ENCODE measurements around the gene NCR1.
"Not testable (repeated sequence)": the region's sequence is repeated elsewhere in the genome, so short reads cannot be mapped to it uniquely, and the experiment has no call there.

NCR1 gene

DNA sequence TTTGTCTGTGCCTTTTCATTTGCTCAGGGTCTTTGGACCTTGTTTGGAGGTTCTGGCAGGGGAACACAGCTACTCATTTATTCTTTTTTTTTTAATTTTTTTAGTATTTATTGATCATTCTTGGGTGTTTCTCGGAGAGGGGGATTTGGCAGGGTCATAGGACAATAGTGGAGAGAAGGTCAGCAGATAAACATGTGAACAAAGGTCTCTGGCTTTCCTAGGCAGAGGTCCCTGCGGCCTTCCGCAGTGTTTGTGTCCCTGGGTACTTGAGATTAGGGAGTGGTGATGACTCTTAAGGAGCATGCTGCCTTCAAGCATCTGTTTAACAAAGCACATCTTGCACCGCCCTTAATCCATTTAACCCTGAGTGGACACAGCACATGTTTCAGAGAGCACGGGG lies 2.0 kb downstream of the NCR1 start:
- DNase-seq (ENCODE audit: low read depth) = not testable (repeated sequence)

DNA sequence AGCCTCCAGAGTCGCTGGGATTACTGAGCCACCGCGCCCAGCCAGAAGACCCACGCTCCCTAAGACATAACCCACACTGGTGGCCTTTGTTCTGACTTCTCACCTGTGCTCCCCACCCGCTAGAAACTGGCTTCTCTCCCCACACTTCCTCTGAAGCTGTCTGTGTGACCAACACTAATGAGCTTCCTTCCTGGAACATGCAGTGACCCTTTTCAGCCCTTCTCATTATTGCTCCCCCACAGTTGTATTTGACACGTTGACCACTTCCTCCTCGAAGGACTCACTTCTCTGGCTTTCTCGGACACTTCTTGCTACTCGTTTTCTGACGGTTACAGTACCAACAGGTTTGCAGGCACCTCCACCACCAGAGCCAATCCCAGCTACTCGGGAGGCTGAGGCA lies 10.9 kb downstream of the NCR1 start:
- DNase-seq (ENCODE audit: low read depth) = no peak

DNA sequence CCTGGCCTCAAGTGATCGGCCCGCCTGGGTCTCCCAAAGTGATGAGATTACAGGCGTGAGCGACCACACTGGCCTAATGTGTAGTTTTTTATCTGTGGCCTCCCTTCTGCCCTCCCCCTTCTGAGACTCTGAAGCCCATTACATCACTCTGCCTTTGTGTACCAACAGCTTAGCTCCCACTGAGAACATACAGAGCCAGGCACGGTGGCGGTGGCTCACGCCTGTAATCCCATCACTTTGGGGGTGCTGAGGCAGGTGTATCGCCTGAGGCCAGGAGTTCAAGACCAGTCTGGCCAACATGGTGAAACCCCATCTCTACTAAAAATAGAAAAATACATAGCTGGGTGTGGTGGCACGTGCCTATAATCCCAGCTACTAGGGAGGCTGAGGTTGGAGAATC lies 12.6 kb downstream of the NCR1 start:
- no peak for DNase-seq (ENCODE audit: low read depth)

DNA sequence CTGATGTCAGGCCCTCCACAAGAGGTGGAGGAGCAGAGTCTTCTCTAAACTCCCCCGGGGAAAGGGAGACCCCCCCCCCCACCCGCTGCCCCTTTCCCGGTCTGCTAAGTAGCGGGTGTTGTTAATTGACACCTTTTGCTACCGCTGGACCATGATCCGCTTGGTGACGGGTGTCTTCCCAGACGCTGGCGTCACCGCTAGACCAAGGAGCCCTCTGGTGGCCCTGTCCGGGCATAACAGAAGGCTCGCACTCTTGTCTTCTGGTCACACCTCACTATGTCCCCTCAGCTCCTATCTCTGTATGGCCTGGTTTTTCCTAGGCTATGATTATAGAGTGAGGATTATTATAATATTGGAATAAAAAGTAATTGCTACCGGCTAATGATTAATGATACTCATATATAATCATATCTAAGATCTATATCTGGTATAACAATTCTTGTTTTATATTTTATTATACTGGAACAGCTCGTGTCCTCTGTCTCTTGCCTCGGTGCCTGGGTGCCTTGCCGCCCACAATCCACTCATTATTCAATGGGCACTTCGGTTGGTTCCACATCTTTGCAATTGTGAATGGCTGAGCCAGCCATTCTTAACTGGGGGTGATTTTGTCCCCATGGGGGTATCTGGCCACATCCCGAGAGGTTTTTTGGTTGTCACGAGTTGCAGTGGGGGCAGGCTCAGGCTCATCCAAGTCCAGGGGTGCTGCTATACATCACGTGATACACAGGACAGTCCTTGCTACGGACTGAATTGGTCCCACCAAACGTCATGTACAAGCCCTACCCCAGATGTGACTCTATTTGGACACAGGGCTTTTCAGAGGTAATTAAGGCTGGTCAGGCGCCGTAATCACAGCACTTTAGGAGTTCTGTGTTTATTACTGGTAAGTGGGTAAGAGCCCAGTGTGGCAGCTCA lies 14.0 kb downstream of the NCR1 start:
- not testable (repeated sequence) for DNase-seq (ENCODE audit: low read depth)

DNA sequence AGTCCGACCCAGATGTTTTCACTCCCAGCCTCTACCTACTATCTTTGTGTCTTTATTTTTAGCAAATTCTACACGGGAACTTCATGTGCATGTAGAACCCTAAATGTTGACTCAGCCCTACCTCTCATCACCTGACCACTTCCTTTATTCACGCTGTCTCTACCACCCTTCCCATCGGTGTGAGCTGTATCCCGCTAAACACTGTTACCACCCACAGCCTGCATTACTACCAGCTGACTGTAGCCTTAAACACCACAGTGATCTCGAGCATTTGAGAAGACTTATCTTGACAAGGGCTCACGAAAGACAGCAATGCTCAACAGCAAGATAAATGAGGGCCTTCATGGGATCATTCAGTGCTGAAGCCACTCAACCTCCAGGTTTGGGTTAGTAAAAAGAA lies 15.1 kb downstream of the NCR1 start:
- DNase-seq (ENCODE audit: low read depth) = no peak

DNA sequence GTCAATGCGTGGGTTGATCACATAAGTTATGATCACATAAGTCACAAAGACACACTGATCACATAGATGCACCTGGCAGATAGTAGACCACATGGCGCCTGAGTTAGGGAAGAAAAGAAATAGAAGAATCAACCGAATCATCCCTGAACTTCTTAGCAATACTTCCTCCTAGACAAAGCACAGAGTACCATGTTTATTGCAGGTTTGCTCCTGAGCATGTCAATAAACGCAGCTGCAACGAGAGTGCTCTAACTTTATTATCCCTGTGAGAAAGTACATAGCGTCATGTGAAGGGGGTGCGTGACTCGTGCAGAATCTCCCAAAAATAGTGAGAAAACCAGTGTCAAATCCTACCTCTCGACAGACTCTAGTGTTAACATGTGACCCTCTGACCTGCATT lies 17.3 kb downstream of the NCR1 start:
- no peak for DNase-seq (ENCODE audit: low read depth)

DNA sequence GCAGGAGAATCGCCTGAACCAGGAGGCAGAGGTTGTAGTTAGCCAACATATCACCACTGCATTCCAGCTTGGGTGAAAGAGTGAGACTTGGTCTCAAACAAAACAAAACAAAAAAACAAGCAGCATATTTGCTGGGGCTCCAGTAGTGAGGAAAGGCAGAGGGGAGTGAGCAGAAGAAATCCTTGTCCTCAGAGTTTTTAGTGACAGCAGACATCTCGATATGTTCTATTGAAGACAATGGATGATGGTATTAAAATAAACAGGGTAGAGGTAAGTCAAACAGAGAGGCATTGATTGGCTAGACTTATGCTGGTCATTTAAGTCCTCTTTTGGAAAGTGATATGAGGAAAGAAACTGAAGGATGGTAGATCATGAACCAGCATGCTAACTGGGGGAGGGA lies 22.4 kb downstream of the NCR1 start:
- DNase-seq (ENCODE audit: low read depth) = no peak

DNA sequence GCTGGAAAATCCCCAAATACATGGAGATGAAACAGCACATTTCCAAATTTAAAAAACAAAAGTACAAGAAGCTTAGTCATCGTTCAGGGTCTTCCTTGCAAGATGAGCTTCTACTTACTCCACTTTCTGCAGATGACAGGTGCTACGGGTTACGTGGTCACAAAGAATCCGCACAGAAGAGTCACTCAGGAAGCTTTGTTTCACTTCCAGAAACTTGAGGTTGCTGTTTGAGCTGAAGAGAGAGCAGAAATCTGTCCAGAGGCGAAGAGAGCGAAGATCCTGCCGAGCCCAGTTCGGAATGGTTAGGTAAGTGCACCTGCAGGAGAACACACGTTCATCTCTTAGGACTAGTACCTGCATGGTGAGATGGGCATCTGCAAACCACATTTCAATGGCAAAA lies 32.0 kb downstream of the NCR1 start:
- DNase-seq (ENCODE audit: low read depth) = no peak

DNA sequence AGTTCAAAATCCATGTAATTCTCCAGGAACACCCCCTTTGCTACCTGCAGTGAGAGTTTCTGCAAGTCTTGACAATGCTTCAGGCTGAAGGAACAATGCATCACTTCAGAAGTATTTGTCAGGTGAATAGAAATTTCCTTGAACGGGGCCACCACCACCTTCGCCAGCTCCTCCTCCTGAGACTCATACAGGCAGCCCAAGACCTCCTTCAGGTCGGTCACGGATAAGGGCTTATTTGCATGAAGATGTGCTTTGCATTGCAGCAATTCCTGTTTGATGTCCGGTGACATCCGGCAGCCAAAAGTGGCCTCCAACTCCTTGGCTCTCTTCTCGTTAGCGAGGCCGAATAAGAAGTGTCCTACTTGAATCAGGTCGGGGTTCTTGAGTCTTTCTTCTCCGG lies 33.0 kb downstream of the NCR1 start:
- no peak for DNase-seq (ENCODE audit: low read depth)

DNA sequence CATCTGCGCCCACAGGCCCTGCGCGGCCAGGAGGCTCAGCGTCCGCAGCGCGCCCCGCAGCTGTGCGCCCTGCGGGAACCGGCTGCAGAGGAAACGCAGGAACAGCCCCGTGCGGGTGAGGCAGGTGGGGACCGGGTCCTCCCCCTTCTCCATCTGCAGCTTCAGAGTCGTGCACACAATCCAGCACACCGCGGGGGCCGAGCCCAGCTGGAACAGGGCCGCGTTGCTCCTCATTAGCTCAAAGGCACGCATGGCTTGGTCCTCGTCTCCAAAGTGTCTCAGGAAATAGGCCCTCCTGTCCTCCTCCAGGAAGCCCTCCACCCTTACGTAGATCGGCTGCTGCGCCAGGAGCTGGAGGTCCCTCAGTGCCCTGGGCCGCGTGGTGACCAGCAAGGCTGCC lies 33.6 kb downstream of the NCR1 start:
- DNase-seq (ENCODE audit: low read depth) = not testable (repeated sequence)

DNA sequence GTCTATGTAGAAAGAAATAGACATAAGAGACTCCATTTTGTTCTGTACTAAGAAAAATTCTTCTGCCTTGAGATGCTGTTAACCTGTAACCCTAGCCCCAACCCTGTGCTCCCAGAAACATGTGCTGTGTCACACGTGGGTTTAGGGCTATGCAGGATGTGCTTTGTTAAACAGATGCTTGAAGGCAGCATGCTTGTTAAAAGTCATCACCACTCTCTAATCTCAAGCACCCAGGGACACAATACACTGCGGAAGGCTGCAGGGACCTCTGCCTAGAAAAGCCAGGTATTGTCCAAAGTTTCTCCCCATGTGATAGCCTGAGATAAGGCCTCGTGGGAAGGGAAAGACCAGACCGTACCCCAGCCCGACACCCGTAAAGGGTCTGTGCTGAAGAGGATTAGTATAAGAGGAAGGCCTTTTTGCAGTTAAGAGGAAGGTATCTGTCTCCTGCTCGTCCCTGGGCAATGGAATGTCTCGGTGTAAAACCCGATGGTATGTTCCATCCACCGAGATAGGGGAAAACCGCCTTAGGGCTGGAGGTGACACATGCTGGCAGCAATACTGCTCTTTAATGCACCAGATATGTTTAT lies 37.9 kb downstream of the NCR1 start:
- DNase-seq (ENCODE audit: low read depth) = not testable (repeated sequence)

DNA sequence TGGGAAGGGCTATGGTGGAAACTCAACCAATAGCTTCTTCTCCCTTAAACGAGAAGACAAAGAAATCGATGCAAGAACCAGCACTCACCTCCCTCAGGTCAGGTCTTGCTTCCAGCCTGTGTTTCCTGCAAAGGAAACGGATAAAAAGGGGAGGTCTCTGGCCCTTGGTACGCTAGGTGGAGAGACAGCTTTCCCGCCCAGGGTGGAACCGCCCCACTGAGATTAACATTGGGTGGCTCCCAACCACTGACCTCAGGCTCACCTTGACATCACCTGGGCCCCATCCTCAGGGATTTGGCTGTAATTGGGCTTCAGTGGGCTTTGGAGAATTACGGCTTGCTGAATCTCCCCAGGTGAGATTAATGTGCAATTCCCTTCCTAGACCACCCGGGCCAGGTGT lies 41.4 kb downstream of the NCR1 start, which contains the start of gene NLRP7:
Gene NLRP7 (minus strand): TSS at position 150 of the 400 bp plus-strand sequence.
- no peak for DNase-seq (ENCODE audit: low read depth)

DNA sequence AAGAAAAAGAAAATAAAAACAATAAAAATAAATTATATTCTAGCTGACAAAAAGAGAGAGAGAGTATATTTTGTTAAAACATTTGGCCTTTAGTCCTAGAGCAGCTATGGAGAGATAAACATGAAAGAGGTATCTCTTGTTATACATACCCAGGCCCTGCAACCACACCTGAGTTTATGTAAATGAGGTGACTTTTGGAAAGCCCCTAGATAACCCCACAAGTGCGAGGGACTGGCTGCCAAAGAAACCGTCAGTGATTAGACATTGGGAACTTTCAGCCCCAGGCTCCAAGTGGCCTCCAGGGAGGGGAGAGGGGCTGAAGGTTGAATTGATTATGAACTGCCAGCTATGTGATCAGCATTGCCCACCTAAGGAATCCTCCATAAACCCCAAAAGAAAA lies 43.5 kb downstream of the NCR1 start:
- DNase-seq (ENCODE audit: low read depth) = no peak

DNA sequence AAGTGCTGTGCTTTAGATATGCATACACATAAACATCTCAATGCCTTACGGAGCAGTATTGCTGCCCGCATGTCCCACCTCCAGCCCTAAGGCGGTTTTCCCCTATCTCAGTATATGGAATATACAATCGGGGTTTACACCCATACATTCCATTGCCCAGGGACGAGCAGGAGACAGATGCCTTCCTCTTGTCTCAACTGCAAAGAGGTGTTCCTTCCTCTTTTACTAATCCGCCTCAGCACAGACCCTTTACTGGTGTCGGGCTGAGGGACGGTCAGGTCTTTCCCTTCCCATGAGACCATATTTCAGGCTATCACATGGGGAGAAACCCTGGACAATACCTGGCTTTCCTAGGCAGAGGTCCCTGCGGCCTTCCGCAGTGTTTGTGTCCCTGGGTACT lies 44.6 kb downstream of the NCR1 start:
- not testable (repeated sequence) for DNase-seq (ENCODE audit: low read depth)

DNA sequence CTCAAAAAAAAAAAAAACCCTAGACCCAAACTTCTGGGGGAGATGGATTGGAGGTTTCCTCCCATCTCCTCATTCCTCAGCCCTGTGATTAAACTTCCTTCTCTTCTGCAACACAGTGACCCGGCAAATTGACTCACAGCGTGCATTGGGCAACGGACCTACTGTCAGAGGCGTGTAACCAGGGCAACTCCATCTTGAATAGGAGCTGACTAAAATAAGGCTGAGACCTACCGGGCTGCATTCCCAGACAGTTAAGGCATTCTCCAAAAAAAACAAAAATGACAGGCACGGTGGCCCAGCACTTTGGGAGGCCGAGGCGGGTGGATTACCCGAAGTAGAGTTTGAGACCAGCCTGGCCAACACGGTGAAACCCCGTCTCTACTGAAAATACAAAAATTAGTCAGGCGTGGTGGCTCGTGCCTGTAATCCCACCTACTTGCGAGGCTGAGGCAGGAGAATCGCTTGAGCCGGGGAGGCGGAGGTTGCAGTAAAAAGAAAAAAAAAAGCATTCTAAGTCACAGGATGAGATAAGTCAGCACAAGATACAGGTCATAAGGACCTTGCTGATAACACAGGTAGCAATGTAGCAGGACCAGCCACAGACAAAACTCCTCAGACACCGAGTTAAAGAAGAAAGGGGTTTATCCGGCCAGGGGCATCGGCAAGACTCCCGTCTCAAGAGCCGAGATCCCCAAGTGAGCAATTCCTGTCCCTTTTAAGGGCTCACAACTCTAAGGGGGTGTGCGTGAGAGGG lies 46.8 kb downstream of the NCR1 start:
- DNase-seq (ENCODE audit: low read depth) = no peak

DNA sequence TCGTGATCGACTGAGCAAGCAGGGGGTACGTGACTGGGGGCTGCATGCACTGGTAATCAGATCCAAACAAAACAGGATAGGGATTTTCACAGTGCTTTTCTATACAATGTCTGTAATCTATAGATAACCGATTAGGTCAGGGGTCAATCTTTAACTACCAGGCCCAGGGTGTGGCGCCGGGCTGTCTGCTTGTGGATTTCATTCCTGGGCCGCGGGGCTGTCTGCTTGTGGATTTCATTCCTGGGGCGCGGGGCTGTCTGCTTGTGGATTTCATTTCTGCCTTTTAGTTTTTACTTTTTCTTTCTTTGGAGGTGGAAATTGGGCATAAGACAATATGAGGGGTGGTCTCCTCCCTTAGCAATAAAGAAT lies 47.4 kb downstream of the NCR1 start:
- DNase-seq (ENCODE audit: low read depth) = not testable (repeated sequence)

DNA sequence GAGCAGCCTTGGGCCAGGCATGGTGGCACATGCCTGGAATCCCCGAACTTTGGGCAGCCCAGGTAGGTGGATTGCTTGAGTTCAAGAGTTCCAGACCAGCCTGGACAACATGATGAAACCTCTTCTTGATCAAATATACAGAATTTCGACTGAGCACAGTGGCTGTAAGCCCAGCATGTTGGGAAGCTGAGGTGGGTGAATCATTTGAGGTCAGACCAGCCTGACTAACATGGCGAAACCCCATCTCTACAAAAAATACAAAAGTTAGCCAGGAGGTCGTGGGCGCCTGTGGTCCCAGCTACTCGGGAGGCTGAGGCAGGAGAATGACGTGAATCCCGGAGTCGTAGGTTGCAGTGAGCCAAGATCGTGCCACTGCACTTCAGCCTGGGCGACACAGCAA lies 49.4 kb downstream of the NCR1 start:
- DNase-seq (ENCODE audit: low read depth) = no peak

DNA sequence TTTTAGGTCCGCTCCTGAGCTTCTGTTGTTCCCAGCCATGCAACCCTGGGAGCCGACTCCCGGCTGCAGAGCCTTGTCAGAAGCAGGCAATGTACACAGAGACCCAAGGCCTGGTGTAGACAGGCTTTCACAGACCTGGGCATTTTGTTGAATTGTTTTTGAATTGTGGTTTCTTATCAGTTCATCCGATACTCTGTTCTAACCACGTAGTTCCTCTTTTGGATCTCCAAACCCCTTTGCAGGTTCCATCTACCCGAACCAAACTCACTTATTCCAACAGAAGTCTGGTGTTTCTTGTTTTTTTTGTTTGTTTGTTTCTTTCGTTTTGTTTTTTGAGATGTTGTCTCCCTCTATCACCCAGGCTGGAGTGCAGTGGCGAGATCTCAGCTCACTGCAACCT lies 53.9 kb downstream of the NCR1 start:
- no peak for DNase-seq (ENCODE audit: low read depth)

All from stimulated activated CD8-positive, alpha-beta memory T cell treated with anti-CD3 and anti-CD28 coated beads, Interleukin-15, amount 100 ng/mL, for 1 hour (primary cell).